Gastrocnemius medialis (tissue), 4 donors: Measurements from ENCODE around the gene CD300LG.

ENCODE experiments used
- POLR2A ChIP-seq, 2 donors: fragments of 450-650 bp; IDR thresholded peaks; one replicate each; pipeline ENCODE4 v1.6.1; 2017; ENCODE audit warnings: antibody characterized with exemption in 2 of 2, mild to moderate bottlenecking in 2 of 2, moderate library complexity in 2 of 2
- TF ChIP-seq, protein P1 (sequence below), 5 experiments: fragments of 450-650 bp in 3 of 5; fragments of 200-600 bp in 2 of 5; sonication (generic) in 2 of 5; IDR thresholded peaks in 4 of 5; conservative IDR thresholded peaks in 1 of 5; 1 replicate in 4 of 5; 2 replicates in 1 of 5; pipeline ENCODE4 v1.5.1; 2016 to 2019; ENCODE audit warnings: antibody characterized with exemption in 5 of 5, mild to moderate bottlenecking in 3 of 5, moderate library complexity in 3 of 5

DNA sequence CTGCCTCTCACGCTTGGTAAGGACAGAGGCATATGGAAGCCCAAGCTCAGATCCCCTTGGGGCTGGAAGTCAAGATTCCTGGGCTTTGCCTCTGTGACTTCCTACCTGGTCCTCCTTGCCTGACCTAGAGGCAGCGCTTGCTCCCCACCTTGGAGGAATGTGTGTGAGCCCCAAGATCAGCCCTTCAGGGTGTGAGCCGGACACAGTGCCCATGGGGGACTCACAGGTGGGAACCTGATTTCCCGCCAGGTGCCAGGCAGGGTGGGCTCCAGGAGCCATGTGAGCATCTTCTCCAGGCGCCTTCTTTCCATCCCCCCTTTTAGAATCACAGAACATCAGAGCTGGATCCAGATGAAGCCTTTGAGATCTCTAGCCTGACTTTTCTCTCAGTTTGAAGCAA lies 10.2 kb downstream of the CD300LG start:
- TF ChIP-seq, protein P1, sequence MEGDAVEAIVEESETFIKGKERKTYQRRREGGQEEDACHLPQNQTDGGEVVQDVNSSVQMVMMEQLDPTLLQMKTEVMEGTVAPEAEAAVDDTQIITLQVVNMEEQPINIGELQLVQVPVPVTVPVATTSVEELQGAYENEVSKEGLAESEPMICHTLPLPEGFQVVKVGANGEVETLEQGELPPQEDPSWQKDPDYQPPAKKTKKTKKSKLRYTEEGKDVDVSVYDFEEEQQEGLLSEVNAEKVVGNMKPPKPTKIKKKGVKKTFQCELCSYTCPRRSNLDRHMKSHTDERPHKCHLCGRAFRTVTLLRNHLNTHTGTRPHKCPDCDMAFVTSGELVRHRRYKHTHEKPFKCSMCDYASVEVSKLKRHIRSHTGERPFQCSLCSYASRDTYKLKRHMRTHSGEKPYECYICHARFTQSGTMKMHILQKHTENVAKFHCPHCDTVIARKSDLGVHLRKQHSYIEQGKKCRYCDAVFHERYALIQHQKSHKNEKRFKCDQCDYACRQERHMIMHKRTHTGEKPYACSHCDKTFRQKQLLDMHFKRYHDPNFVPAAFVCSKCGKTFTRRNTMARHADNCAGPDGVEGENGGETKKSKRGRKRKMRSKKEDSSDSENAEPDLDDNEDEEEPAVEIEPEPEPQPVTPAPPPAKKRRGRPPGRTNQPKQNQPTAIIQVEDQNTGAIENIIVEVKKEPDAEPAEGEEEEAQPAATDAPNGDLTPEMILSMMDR (IDR thresholded peaks at IDR 0.05 in 4 of 5, conservative IDR thresholded peaks at IDR 0.05 in 1 of 5): no peak
- no peak for TF ChIP-seq POLR2A (IDR thresholded peaks at IDR 0.05)
